Testis (tissue), 2 donors: ENCODE measurements around the gene PPFIBP2.

ENCODE experiments used
- POLR2A ChIP-seq: fragments of 450-650 bp; IDR thresholded peaks from one replicate; pipeline ENCODE4 v1.6.1; 2017; ENCODE audit warnings: antibody characterized with exemption, mild to moderate bottlenecking, moderate library complexity
- TF ChIP-seq, protein P1 (sequence below), 3 experiments: fragments of 450-650 bp in 2 of 3; fragments of 200-600 bp in 1 of 3; sonication (generic) in 1 of 3; IDR thresholded peaks; one replicate each; pipeline ENCODE4 v1.5.1; 2016 to 2019; ENCODE audit warnings: antibody characterized with exemption in 3 of 3, mild to moderate bottlenecking in 2 of 3, moderate library complexity in 1 of 3

DNA sequence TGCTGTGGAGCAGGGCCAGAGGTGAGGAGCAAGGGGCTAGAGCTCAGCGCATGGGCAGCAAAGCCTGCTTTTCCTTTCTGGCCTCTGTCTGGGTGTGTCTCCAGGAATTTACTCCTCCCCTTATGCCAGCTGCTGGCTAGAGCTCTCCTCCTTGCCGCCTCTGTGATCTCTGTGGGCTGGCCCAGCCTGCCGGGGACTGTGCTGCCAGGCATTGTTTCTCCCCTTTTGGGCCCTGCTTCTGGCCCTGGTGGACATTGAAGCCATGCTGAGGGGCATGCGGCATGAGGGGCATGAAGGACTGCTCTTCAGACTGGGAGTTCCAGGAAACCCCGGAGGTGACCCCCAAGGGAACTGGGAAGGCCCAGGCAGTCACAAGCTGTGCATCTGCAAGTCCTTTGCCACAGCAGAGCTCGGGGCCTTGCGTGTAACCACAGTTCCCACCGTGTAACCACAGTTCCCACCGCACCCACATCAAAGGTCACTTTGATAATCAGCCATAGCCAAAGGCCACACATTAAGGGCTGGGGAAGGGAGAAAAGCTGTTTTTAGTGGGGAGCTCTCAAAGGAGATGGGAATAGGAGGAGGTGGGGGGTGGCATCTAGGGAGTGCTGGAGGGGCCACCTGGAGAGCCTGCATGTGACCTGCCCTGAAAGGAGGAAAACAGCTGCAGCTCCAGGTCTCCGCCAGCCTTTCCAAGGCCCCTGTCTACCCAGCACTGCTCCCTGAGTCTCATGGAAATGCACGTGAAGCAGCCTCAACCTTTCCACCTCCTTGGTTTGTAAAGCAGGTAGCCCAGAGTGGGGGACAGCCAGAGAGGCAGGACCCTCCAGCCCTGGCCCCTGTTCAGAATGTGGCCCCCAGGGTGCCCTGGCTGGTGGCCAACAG, 62.3 kb downstream of the PPFIBP2 start:
- TF ChIP-seq, protein P1, sequence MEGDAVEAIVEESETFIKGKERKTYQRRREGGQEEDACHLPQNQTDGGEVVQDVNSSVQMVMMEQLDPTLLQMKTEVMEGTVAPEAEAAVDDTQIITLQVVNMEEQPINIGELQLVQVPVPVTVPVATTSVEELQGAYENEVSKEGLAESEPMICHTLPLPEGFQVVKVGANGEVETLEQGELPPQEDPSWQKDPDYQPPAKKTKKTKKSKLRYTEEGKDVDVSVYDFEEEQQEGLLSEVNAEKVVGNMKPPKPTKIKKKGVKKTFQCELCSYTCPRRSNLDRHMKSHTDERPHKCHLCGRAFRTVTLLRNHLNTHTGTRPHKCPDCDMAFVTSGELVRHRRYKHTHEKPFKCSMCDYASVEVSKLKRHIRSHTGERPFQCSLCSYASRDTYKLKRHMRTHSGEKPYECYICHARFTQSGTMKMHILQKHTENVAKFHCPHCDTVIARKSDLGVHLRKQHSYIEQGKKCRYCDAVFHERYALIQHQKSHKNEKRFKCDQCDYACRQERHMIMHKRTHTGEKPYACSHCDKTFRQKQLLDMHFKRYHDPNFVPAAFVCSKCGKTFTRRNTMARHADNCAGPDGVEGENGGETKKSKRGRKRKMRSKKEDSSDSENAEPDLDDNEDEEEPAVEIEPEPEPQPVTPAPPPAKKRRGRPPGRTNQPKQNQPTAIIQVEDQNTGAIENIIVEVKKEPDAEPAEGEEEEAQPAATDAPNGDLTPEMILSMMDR (IDR thresholded peaks at IDR 0.05) = no peak
- TF ChIP-seq POLR2A = no peak
